GM06990 (cell line): ENCODE results near the gene C16orf95.
"Not testable (repeated sequence)": the region's sequence is repeated elsewhere in the genome, so short reads cannot be mapped to it uniquely, and the experiment has no call there.

Experiments used
- DNase-seq: peaks from one replicate; pipeline ENCODE4 v3.0.0-alpha.2; 2011; ENCODE audit not compliant: insufficient read length; ENCODE audit errors: extremely low read depth
- H3K27me3 ChIP-seq: replicated peaks from 2 replicates; pipeline ENCODE4 v1.6.0; 2011; ENCODE audit warnings: low read length; ENCODE audit not compliant: control insufficient read depth, insufficient read depth
- H3K36me3 ChIP-seq: 2 replicates; pipeline ENCODE4 v1.5.1; 2011; ENCODE audit warnings: low read length; ENCODE audit not compliant: control insufficient read depth, insufficient read depth
- H3K4me3 ChIP-seq: replicated peaks from 2 replicates; pipeline ENCODE4 v1.5.1; 2011; ENCODE audit warnings: low read depth, mild to moderate bottlenecking, control low read depth, low read length
- TF ChIP-seq, protein P1 (sequence below): IDR thresholded peaks from 2 replicates; pipeline ENCODE4 v1.5.1; 2011; ENCODE audit warnings: low read length, control low read depth, mild to moderate bottlenecking, inconsistent platforms; ENCODE audit not compliant: insufficient read depth, poor library complexity, severe bottlenecking

C16orf95 gene

DNA sequence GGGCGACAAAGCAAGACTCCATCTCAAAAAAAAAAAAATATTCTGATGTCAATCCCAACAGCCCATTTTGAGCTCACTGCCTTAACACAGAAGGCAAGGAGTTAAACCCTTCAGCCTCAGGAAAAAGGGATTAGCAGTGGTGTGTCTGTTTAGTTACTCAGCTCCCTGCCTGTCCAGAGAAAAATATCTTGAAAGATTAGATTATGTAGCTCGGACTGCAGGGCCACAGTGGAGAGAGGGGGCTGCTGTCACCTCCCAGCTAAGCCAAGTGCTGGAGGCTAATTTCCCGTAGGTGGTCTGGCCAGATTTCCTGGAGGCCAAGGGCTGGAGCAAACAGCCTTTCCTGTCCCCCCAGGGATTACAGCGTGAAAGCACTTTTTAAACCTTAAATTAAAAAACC is 50.3 kb downstream of the C16orf95 start:
- TF ChIP-seq, protein P1, sequence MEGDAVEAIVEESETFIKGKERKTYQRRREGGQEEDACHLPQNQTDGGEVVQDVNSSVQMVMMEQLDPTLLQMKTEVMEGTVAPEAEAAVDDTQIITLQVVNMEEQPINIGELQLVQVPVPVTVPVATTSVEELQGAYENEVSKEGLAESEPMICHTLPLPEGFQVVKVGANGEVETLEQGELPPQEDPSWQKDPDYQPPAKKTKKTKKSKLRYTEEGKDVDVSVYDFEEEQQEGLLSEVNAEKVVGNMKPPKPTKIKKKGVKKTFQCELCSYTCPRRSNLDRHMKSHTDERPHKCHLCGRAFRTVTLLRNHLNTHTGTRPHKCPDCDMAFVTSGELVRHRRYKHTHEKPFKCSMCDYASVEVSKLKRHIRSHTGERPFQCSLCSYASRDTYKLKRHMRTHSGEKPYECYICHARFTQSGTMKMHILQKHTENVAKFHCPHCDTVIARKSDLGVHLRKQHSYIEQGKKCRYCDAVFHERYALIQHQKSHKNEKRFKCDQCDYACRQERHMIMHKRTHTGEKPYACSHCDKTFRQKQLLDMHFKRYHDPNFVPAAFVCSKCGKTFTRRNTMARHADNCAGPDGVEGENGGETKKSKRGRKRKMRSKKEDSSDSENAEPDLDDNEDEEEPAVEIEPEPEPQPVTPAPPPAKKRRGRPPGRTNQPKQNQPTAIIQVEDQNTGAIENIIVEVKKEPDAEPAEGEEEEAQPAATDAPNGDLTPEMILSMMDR: no peak
- DNase-seq: no peak
- Histone ChIP-seq H3K4me3 (no peak overlapping the region), H3K27me3 (no peaks in the 10 kb centered on the region), H3K36me3 (no peaks in the 10 kb centered on the region)

- no peak for DNase-seq
- no peaks in the 10 kb centered on the region for H3K27me3 ChIP-seq
- TF ChIP-seq, protein P1: no peak
- no peak overlapping the region for H3K4me3 ChIP-seq
- H3K36me3 ChIP-seq: no peaks in the 10 kb centered on the region
Observed at GRCh38 chr16:87265261-87265660, 51.9 kb downstream of the C16orf95 start.

DNA sequence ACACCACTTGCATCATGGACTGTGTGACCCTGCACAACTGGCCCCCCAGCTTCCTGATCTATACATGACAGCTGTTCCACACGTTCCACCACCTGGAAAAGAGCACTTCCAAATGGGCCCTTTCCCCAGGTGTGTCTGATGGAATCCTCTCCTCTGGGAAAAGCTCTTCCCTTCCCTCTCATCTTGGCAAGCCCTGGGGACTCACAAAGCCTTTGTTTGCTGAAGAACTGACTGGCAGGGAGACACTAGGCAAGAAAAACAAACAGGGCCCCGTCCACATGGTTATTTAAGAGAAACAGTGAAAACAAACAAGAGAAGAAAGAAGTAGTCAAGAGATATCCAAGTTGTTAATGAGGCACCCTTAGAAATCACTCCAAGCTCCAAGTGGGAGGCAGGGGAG is 52.6 kb downstream of the C16orf95 start:
- TF ChIP-seq, protein P1: no peak
- no peak for DNase-seq
- H3K27me3 ChIP-seq: no peaks in the 10 kb centered on the region
- H3K36me3 ChIP-seq: no peaks in the 10 kb centered on the region
- no peak overlapping the region for H3K4me3 ChIP-seq

DNA sequence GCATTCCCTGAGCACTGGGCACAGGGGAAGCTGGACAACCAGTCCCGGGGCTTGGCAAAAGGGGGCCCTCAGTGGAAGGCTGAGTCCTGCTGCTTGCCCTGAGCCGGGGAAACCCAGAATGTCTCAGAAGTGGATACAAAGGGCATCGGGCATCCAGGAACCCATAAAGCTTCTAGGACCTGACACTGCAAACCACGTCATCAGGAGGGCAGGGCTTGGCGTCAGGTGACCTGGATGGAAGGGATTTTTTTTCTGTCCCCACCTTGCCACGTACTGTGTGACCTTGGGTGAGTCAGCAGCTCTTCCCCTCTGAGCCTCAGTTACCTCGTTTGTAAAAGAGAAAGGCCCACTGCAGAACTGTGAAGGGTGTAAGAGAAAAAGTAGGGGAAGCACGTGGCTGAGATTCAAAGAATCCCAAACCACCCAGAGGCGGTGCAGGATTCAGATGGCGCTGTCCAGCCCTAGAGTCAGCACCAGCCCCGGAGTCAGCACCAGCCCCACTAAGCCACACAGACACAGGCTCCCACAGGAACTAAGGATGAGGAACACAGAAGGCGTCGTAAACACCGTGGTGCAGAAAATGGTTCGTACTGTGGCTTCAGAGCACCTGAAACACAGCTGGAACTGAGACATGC is 53.7 kb downstream of the C16orf95 start:
- no peak for DNase-seq
- no peak overlapping the region for H3K4me3 ChIP-seq
- no peaks in the 10 kb centered on the region for H3K36me3 ChIP-seq
- no peaks in the 10 kb centered on the region for H3K27me3 ChIP-seq
- TF ChIP-seq, protein P1: no peak

GRCh38 chr16:87259431-87259830 is 57.8 kb downstream of the C16orf95 start:
- H3K36me3 ChIP-seq: no peaks in the 10 kb centered on the region
- no peaks in the 10 kb centered on the region for H3K27me3 ChIP-seq
- TF ChIP-seq, protein P1: no peak
- H3K4me3 ChIP-seq: no peak overlapping the region
- DNase-seq: no peak

- DNase-seq, H3K27me3 ChIP-seq, H3K4me3 ChIP-seq, H3K36me3 ChIP-seq: not testable (repeated sequence)
Observed at GRCh38 chr16:87258653-87259052, 58.5 kb downstream of the C16orf95 start.
